MM.1S (cell line): Measurements from ENCODE around the gene ZBTB38.

ENCODE experiments used
- DNase-seq: peaks from one replicate; pipeline ENCODE4 v3.0.0-alpha.2; 2015
- H2AFZ ChIP-seq: fragments of 300-600 bp; sonication (generic); 2 replicates; pipeline ENCODE4 v1.6.0; 2016; ENCODE audit warnings: antibody characterized with exemption, low read length
- H3F3A ChIP-seq: fragments of 300-600 bp; sonication (generic); 2 replicates; pipeline ENCODE4 v1.6.1; 2016; ENCODE audit warnings: mild to moderate bottlenecking, antibody characterized with exemption, low read length, moderate library complexity, mixed read lengths; ENCODE audit not compliant: insufficient read depth
- H3K27ac ChIP-seq: fragments of 300-600 bp; sonication (generic); 2 replicates; pipeline ENCODE4 v1.5.1; 2016; ENCODE audit warnings: mild to moderate bottlenecking, low read length
- H3K27me3 ChIP-seq: fragments of 300-600 bp; sonication (generic); replicated peaks from 2 replicates; pipeline ENCODE4 v1.6.0; 2016; ENCODE audit warnings: low read length; ENCODE audit not compliant: insufficient read depth
- H3K36me3 ChIP-seq: fragments of 300-600 bp; sonication (generic); replicated peaks from 2 replicates; pipeline ENCODE4 v1.6.1; 2016; ENCODE audit warnings: mild to moderate bottlenecking, low read length, mixed read lengths; ENCODE audit not compliant: insufficient read depth
- H3K4me1 ChIP-seq: fragments of 300-600 bp; sonication (generic); 2 replicates; pipeline ENCODE4 v1.6.1; 2016; ENCODE audit warnings: low read length, mixed read lengths
- H3K4me2 ChIP-seq: fragments of 300-600 bp; sonication (generic); 2 replicates; pipeline ENCODE4 v1.6.0; 2016; ENCODE audit warnings: low read depth, low read length
- H3K4me3 ChIP-seq: fragments of 300-600 bp; sonication (generic); 2 replicates; pipeline ENCODE4 v1.5.1; 2016; ENCODE audit warnings: low read length, mixed read lengths
- H3K79me2 ChIP-seq: fragments of 300-600 bp; sonication (generic); 2 replicates; pipeline ENCODE4 v1.6.1; 2016; ENCODE audit warnings: mixed run types, low read length, mixed read lengths
- H3K9ac ChIP-seq: fragments of 300-600 bp; sonication (generic); 2 replicates; pipeline ENCODE4 v1.6.1; 2016; ENCODE audit warnings: low read length, mixed read lengths
- H3K9me2 ChIP-seq: fragments of 300-600 bp; sonication (generic); replicated peaks from 2 replicates; pipeline ENCODE4 v1.6.1; 2016; ENCODE audit warnings: mild to moderate bottlenecking, low read length, mixed read lengths; ENCODE audit not compliant: insufficient read depth
- H3K9me3 ChIP-seq: fragments of 300-600 bp; sonication (generic); replicated peaks from 2 replicates; pipeline ENCODE4 v1.6.1; 2016; ENCODE audit warnings: mild to moderate bottlenecking, low read length, mixed read lengths; ENCODE audit not compliant: insufficient read depth
- H4K20me1 ChIP-seq: fragments of 300-600 bp; sonication (generic); 2 replicates; pipeline ENCODE4 v1.6.1; 2016; ENCODE audit warnings: mild to moderate bottlenecking, low read length, moderate library complexity, mixed read lengths; ENCODE audit not compliant: insufficient read depth
- EZH2 ChIP-seq: fragments of 300-600 bp; sonication (generic); optimal IDR thresholded peaks from 2 replicates; pipeline ENCODE3; 2017; ENCODE audit warnings: low read depth, mild to moderate bottlenecking, antibody characterized with exemption, low read length, mixed read lengths
- EZH2phosphoT487 ChIP-seq: fragments of 300-600 bp; sonication (generic); IDR thresholded peaks from 2 replicates; pipeline ENCODE4 v1.6.1; 2018; ENCODE audit warnings: antibody characterized with exemption, low read length
- TF ChIP-seq, protein P1 (sequence below): fragments of 300-600 bp; sonication (generic); IDR thresholded peaks from 2 replicates; pipeline ENCODE4 v1.5.1; 2016; ENCODE audit warnings: antibody characterized with exemption, low read length, mixed read lengths

Gene ZBTB38

GRCh38 chr3:141349711-141350110, 18.6 kb upstream of the ZBTB38 start:
- Histone ChIP-seq H3F3A (no peaks in the 10 kb centered on the region), H3K9me2 (no peaks in the 10 kb centered on the region), H3K4me2 (no peak overlapping the region), H3K27me3 (no peaks in the 10 kb centered on the region), H3K9me3 (no peaks in the 10 kb centered on the region), H3K9ac (no peak overlapping the region), H3K27ac (no peak overlapping the region), H3K36me3 (no peaks in the 10 kb centered on the region), H4K20me1 (no peaks in the 10 kb centered on the region), H3K79me2 (no peaks in the 10 kb centered on the region), H3K4me1 (no peaks in the 10 kb centered on the region), H3K4me3 (no peak overlapping the region), H2AFZ (no peak overlapping the region)
- TF ChIP-seq, protein P1, sequence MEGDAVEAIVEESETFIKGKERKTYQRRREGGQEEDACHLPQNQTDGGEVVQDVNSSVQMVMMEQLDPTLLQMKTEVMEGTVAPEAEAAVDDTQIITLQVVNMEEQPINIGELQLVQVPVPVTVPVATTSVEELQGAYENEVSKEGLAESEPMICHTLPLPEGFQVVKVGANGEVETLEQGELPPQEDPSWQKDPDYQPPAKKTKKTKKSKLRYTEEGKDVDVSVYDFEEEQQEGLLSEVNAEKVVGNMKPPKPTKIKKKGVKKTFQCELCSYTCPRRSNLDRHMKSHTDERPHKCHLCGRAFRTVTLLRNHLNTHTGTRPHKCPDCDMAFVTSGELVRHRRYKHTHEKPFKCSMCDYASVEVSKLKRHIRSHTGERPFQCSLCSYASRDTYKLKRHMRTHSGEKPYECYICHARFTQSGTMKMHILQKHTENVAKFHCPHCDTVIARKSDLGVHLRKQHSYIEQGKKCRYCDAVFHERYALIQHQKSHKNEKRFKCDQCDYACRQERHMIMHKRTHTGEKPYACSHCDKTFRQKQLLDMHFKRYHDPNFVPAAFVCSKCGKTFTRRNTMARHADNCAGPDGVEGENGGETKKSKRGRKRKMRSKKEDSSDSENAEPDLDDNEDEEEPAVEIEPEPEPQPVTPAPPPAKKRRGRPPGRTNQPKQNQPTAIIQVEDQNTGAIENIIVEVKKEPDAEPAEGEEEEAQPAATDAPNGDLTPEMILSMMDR, result no peak
- TF ChIP-seq EZH2 (no peak), EZH2phosphoT487 (no peak)
- no peak for DNase-seq

- no peaks in the 10 kb centered on the region for H3K79me2 ChIP-seq
- H3K36me3 ChIP-seq, result no peaks in the 10 kb centered on the region
- H3K9me3 ChIP-seq, result no peaks in the 10 kb centered on the region
- no peak overlapping the region for H2AFZ ChIP-seq
- H3K4me3 ChIP-seq, result no peak overlapping the region
- H3K27ac ChIP-seq, result no peak overlapping the region
- TF ChIP-seq EZH2 (no peak), EZH2phosphoT487 (no peak)
- TF ChIP-seq, protein P1, result no peak
- H3K9ac ChIP-seq, result no peak overlapping the region
- no peak overlapping the region for H3K4me2 ChIP-seq
- DNase-seq, result no peak
- no peaks in the 10 kb centered on the region for H3K9me2 ChIP-seq
- H4K20me1 ChIP-seq, result no peaks in the 10 kb centered on the region
- no peaks in the 10 kb centered on the region for H3K4me1 ChIP-seq
- H3F3A ChIP-seq, result no peaks in the 10 kb centered on the region
- H3K27me3 ChIP-seq, result no peaks in the 10 kb centered on the region
Measured at GRCh38 chr3:141350666-141351065, 17.6 kb upstream of the ZBTB38 start.

DNA sequence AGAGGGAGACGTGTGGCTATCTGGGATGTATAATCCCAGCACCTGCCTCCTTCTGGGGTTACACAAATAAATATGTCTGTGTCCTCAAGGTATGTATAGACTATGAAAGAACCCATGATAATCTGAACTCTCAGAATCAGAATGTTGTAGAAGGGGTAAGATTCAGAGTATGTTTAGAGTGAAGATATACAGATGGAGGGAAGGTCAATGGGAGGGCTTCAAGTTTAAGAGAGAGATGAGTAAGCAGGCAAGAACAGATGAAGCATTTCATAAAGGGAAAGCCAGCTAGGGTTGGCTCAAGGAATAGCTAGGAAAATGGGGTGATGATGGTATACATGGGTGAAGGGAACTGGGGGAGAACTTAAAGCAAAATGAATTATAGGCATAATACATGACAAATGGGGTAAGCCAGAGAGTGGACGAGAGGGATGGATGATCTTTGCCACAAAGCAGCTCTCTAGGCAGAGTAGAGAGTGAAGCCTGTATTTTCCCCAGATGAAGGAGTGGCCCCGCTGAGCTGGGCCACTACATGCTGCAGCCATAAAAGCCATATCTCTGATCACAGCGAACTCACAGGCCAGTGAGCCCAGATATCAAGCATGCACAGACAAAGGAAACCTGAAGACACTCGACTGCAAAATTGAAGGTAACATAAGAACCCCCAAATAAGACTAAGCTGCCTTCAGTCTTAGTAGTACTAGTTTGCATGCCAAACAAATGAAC, 15.9 kb upstream of the ZBTB38 start:
- H3K9me2 ChIP-seq, result no peaks in the 10 kb centered on the region
- H3K9ac ChIP-seq, result no peak overlapping the region
- no peak for TF ChIP-seq EZH2phosphoT487
- TF ChIP-seq EZH2, result no peak
- TF ChIP-seq, protein P1, result no peak
- H3K4me3 ChIP-seq, result no peak overlapping the region
- H3K27ac ChIP-seq, result no peak overlapping the region
- no peaks in the 10 kb centered on the region for H4K20me1 ChIP-seq
- H2AFZ ChIP-seq, result no peak overlapping the region
- H3K9me3 ChIP-seq, result no peaks in the 10 kb centered on the region
- no peak overlapping the region for H3K4me2 ChIP-seq
- DNase-seq, result no peak
- no peaks in the 10 kb centered on the region for H3F3A ChIP-seq
- H3K79me2 ChIP-seq, result no peaks in the 10 kb centered on the region
- no peaks in the 10 kb centered on the region for H3K27me3 ChIP-seq
- no peaks in the 10 kb centered on the region for H3K4me1 ChIP-seq
- H3K36me3 ChIP-seq, result no peaks in the 10 kb centered on the region
